ENCODE results near the gene XRCC6. TPM values are rescaled to one million over a fixed set of nuclear protein-coding genes. Genes with fewer than 3 reads are reported as not detected.

The XRCC6 gene
- total and polyA plus RNA-seq, 2 of the 4 experiments (the other 2 are of a cell fraction): 202 to 401 TPM

GRCh38 chr22:41650821-41651220, 29.7 kb downstream of the XRCC6 start:
- dilution Hi-C loops (cut with HindIII; ENCODE audit: low sequenced_read_pairs, unreplicated experiment): no loop called here
- in situ Hi-C loops (cut with MboI; ENCODE audit: low sequenced_read_pairs): no loop called here
- Histone ChIP-seq H3K18ac (ENCODE audit: low read depth, low read length) (no peak overlapping the region), H3K4ac (ENCODE audit: low read depth, low read length) (no peak overlapping the region), H4K20me1 (ENCODE audit: insufficient read depth, low read length) (no peaks in the 10 kb centered on the region; the same call in none of the 2 replicates), H3K4me2 (ENCODE audit: low read depth, low read length) (no peak overlapping the region), H3K56ac (ENCODE audit: extremely low read depth, insufficient read depth, low read length) (no peak overlapping the region), H3K4me3 (ENCODE audit: insufficient read depth, low read depth, low read length) (no peak overlapping the region), H3K9me3 (ENCODE audit: control insufficient read depth, insufficient read depth, low read length) (no peaks in the 10 kb centered on the region), H4K8ac (ENCODE audit: low read depth in 2 of 2, low read length in 2 of 2) (no peak overlapping the region), H3K23ac (ENCODE audit: low read depth, low read length) (no peak overlapping the region), H2BK20ac (ENCODE audit: low read depth, low read length) (no peak overlapping the region), H4K5ac (ENCODE audit: low read depth, low read length) (no peak overlapping the region), H3K79me1 (ENCODE audit: low read depth in 1 of 2, low read length in 2 of 2) (peaks cover 37 to 58% of the 10 kb centered on the region in 2 experiments), H3K27ac (ENCODE audit: insufficient read depth, low read length) (no peak overlapping the region), H2AFZ (replicated peaks; ENCODE audit: low read length, poor library complexity) (no peak overlapping the region), H3K14ac (replicated peaks; ENCODE audit: low read depth, low read length) (no peak overlapping the region), H3K36me3 (ENCODE audit: control insufficient read depth, insufficient read depth, low read length) (peaks cover 68% of the 10 kb centered on the region), H2BK15ac (ENCODE audit: low read depth, low read length) (no peak overlapping the region), H2BK120ac (ENCODE audit: low read depth, low read length) (no peak overlapping the region), H3K9me1 (ENCODE audit: insufficient read depth, low read length) (peaks cover 5% of the 10 kb centered on the region; the same call in 1 of the 2 replicates), H2AK5ac (ENCODE audit: low read depth, low read length) (no peak overlapping the region), H3K27me3 (ENCODE audit: control insufficient read depth, insufficient read depth, low read length) (no peaks in the 10 kb centered on the region), H2AK9ac (replicated peaks; ENCODE audit: low read depth, low read length, poor library complexity) (no peak overlapping the region), H4K91ac (ENCODE audit: insufficient read depth, low read depth, low read length) (no peak overlapping the region), H2BK5ac (ENCODE audit: low read depth, low read length, poor library complexity, severe bottlenecking) (no peak overlapping the region), H3K4me1 (ENCODE audit: control insufficient read depth, insufficient read depth, low read length) (no peaks in the 10 kb centered on the region; the same call in 1 of the 2 replicates), H3K9ac (ENCODE audit: low read depth, low read length) (no peak overlapping the region)
- no peak for DNase-seq
- intact Hi-C loops (cut with micrococcal nuclease): no loop called here
- ATAC-seq (ENCODE audit: low read depth): no peak
- 99% methylated on average over 7 of the region's 11 CpGs; no CpG with 5 or more reads in 1 of the 2 experiments for WGBS, 2 experiments (ENCODE audit: extremely low coverage in 2 of 2, insufficient read length in 1 of 2)
- CTCF ChIA-PET: interaction anchor here (1.5 kb wide), 1 partner anchor 16 kb away, joined by 4 read pairs; no protein-coding TSS in a partner anchor
- TF ChIP-seq RFX5 (IDR thresholded peaks at IDR 0.05; ENCODE audit: low read depth, low read length): no peak
- TF ChIP-seq CTCF (conservative IDR thresholded peaks at IDR 0.05; ENCODE audit: low read depth, low read length): no peak
- no peak for TF ChIP-seq MAZ (IDR thresholded peaks at IDR 0.05; ENCODE audit: borderline replicate concordance, low read depth, low read length)
- no peak for TF ChIP-seq RAD21 (IDR thresholded peaks at IDR 0.05; ENCODE audit: low read length)
- TF ChIP-seq ELK1 (IDR thresholded peaks at IDR 0.05; ENCODE audit: borderline replicate concordance, low read depth, low read length): no peak
- TF ChIP-seq RCOR1 (IDR thresholded peaks at IDR 0.05; ENCODE audit: insufficient replicate concordance, low read length): no peak
- no peak for TF ChIP-seq MXI1 (IDR thresholded peaks at IDR 0.05; ENCODE audit: borderline replicate concordance, low read depth, low read length)
- no peak for TF ChIP-seq USF2 (IDR thresholded peaks at IDR 0.05; ENCODE audit: low read depth, low read length)
- no TSS peak for BruUV-seq (replicated peaks)
- POLR2A ChIA-PET (ENCODE audit: unreplicated experiment): no interaction called here
